Measurements from ENCODE around the gene BTBD9.

BTBD9 gene

DNA sequence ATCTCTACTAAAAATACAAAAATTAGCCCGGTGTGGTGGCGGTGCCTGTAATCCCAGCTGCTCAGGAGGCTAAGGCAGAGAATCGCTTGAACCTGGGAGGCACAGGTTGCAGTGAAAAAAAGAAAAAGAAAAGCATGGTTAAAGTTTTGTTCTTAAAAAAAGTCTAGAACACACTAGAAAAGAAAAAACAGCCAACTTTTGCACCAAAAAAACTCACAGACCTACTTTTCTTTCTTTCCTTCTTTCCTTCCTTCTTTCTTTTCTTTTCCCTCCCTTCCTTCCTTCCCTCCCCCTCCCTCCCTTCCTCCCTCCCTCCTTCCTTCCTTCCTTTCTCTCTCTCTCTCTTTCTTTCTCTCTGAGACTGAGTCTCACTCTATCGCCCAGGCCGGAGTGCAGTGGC, 204.4 kb downstream of the BTBD9 start:
- Histone ChIP-seq H3K23ac (ENCODE audit: low read length in 2 of 2) (no peak overlapping the region), H2BK15ac (ENCODE audit: low read depth, poor library complexity, severe bottlenecking) (no peak overlapping the region), H2AFZ (ENCODE audit: low read depth, low read length) (no peak overlapping the region), H4K91ac (ENCODE audit: low read length) (no peak overlapping the region), H3K4me2 (ENCODE audit: low read length, poor library complexity, severe bottlenecking) (no peak overlapping the region), H3K4ac (ENCODE audit: low read depth in 1 of 2, low read length in 2 of 2) (no peak overlapping the region), H3K27ac (ENCODE audit: low read length, poor library complexity, severe bottlenecking) (no peak overlapping the region), H3K14ac (ENCODE audit: low read length in 2 of 2) (no peak overlapping the region), H3K4me3 (ENCODE audit: insufficient read depth in 1 of 2, low read depth in 1 of 2, low read length in 2 of 2) (no peak overlapping the region), H3K9me3 (ENCODE audit: control insufficient read depth, low read length) (no peaks in the 10 kb centered on the region), H3K4me1 (ENCODE audit: control insufficient read depth, insufficient read depth, low read depth, low read length) (no peaks in the 10 kb centered on the region), H2BK120ac (ENCODE audit: low read depth, low read length) (no peak overlapping the region), H2BK5ac (ENCODE audit: low read depth, low read length, poor library complexity, severe bottlenecking) (no peak overlapping the region), H4K8ac (ENCODE audit: low read length) (no peak overlapping the region), H2AK5ac (ENCODE audit: low read length, severe bottlenecking) (no peak overlapping the region), H3K9ac (ENCODE audit: low read length) (no peak overlapping the region), H3K36me3 (ENCODE audit: control insufficient read depth in 1 of 2, insufficient read depth in 2 of 2, low read depth in 1 of 2, low read length in 2 of 2) (no peaks in the 10 kb centered on the region), H3K18ac (ENCODE audit: low read depth in 1 of 2, low read length in 2 of 2) (no peak overlapping the region), H2BK12ac (ENCODE audit: low read length in 2 of 2) (no peak overlapping the region), H3K27me3 (ENCODE audit: control insufficient read depth in 1 of 2, insufficient read depth in 1 of 2, low read length in 2 of 2) (no peaks in the 10 kb centered on the region), H3K79me1 (replicated peaks; ENCODE audit: low read length, poor library complexity, severe bottlenecking) (peaks cover 2% of the 10 kb centered on the region)
- DNase-seq: no peak
- 94% methylated on average over 2 of the region's 5 CpGs for WGBS

DNA sequence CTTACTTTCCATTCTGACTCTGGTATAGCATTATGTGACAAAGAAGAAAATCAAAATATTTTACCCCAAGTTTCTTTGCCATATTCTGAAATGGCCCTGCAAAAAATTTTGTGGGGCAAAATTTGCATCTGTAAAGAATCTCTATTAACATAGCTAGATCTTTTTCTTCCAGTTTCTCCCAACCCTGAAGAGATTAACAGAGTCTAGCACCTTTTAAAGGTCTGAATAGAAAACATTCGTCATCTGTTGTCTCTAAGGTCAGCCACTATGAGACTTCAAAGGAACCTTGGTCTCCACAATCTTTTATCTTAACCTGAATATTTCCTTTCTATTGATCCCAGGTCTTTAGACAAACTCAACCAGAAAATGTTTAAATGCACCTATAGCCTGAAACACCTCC, 205.7 kb downstream of the BTBD9 start:
- H2AK5ac ChIP-seq (ENCODE audit: low read length, severe bottlenecking): no peak overlapping the region
- no peak overlapping the region for H4K91ac ChIP-seq (ENCODE audit: low read length)
- no peak overlapping the region for H3K9ac ChIP-seq (ENCODE audit: low read length)
- H3K36me3 ChIP-seq (ENCODE audit: control insufficient read depth in 1 of 2, insufficient read depth in 2 of 2, low read depth in 1 of 2, low read length in 2 of 2): no peaks in the 10 kb centered on the region
- H3K4me2 ChIP-seq (ENCODE audit: low read length, poor library complexity, severe bottlenecking): no peak overlapping the region
- peaks cover 2% of the 10 kb centered on the region for H3K79me1 ChIP-seq (replicated peaks; ENCODE audit: low read length, poor library complexity, severe bottlenecking)
- H2BK120ac ChIP-seq (ENCODE audit: low read depth, low read length): no peak overlapping the region
- H3K23ac ChIP-seq (ENCODE audit: low read length in 2 of 2): no peak overlapping the region
- H2BK5ac ChIP-seq (ENCODE audit: low read depth, low read length, poor library complexity, severe bottlenecking): no peak overlapping the region
- no peak overlapping the region for H3K14ac ChIP-seq (ENCODE audit: low read length in 2 of 2)
- 90% methylated on average over 1 of the region's 1 CpG for WGBS
- no peaks in the 10 kb centered on the region for H3K27me3 ChIP-seq (ENCODE audit: control insufficient read depth in 1 of 2, insufficient read depth in 1 of 2, low read length in 2 of 2)
- H4K8ac ChIP-seq (ENCODE audit: low read length): no peak overlapping the region
- DNase-seq: no peak
- H3K4me3 ChIP-seq (ENCODE audit: insufficient read depth in 1 of 2, low read depth in 1 of 2, low read length in 2 of 2): no peak overlapping the region
- no peaks in the 10 kb centered on the region for H3K9me3 ChIP-seq (ENCODE audit: control insufficient read depth, low read length)
- no peak overlapping the region for H2AFZ ChIP-seq (ENCODE audit: low read depth, low read length)
- H3K18ac ChIP-seq (ENCODE audit: low read depth in 1 of 2, low read length in 2 of 2): no peak overlapping the region
- no peak overlapping the region for H2BK15ac ChIP-seq (ENCODE audit: low read depth, poor library complexity, severe bottlenecking)
- H3K4ac ChIP-seq (ENCODE audit: low read depth in 1 of 2, low read length in 2 of 2): no peak overlapping the region
- H3K4me1 ChIP-seq (ENCODE audit: control insufficient read depth, insufficient read depth, low read depth, low read length): no peaks in the 10 kb centered on the region
- no peak overlapping the region for H2BK12ac ChIP-seq (ENCODE audit: low read length in 2 of 2)
- no peak overlapping the region for H3K27ac ChIP-seq (ENCODE audit: low read length, poor library complexity, severe bottlenecking)

DNA sequence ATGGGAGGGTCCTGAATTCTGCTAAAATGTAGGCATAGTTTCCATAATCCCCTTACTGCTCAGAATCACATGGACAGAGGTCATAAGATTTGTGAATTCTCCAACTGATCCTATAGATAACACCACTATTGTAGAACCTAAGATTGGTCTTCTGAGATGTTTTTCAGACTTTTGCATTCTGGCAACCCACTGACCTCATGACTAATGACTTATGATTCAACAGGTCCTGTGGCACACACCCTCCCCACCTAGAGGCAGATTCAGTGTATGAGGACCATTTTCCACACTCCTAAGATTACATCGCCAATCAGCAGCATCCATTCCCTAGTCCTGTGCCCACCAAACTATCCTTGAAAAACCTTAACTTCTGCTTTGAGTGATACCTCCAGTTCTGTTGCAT, 207.2 kb downstream of the BTBD9 start:
- WGBS: 94% methylated on average over 1 of the region's 1 CpG
- H2BK15ac ChIP-seq (ENCODE audit: low read depth, poor library complexity, severe bottlenecking): no peak overlapping the region
- no peaks in the 10 kb centered on the region for H3K4me1 ChIP-seq (ENCODE audit: control insufficient read depth, insufficient read depth, low read depth, low read length)
- no peak overlapping the region for H3K4me3 ChIP-seq (ENCODE audit: insufficient read depth in 1 of 2, low read depth in 1 of 2, low read length in 2 of 2)
- H2AFZ ChIP-seq (ENCODE audit: low read depth, low read length): no peak overlapping the region
- no peak overlapping the region for H2BK5ac ChIP-seq (ENCODE audit: low read depth, low read length, poor library complexity, severe bottlenecking)
- H3K27me3 ChIP-seq (ENCODE audit: control insufficient read depth in 1 of 2, insufficient read depth in 1 of 2, low read length in 2 of 2): no peaks in the 10 kb centered on the region
- H3K79me1 ChIP-seq (replicated peaks; ENCODE audit: low read length, poor library complexity, severe bottlenecking): peaks cover 2% of the 10 kb centered on the region
- H3K4ac ChIP-seq (ENCODE audit: low read depth in 1 of 2, low read length in 2 of 2): no peak overlapping the region
- H3K23ac ChIP-seq (ENCODE audit: low read length in 2 of 2): no peak overlapping the region
- no peak overlapping the region for H3K27ac ChIP-seq (ENCODE audit: low read length, poor library complexity, severe bottlenecking)
- H2AK5ac ChIP-seq (ENCODE audit: low read length, severe bottlenecking): no peak overlapping the region
- no peak overlapping the region for H3K4me2 ChIP-seq (ENCODE audit: low read length, poor library complexity, severe bottlenecking)
- no peaks in the 10 kb centered on the region for H3K36me3 ChIP-seq (ENCODE audit: control insufficient read depth in 1 of 2, insufficient read depth in 2 of 2, low read depth in 1 of 2, low read length in 2 of 2)
- no peak overlapping the region for H3K9ac ChIP-seq (ENCODE audit: low read length)
- no peak overlapping the region for H3K14ac ChIP-seq (ENCODE audit: low read length in 2 of 2)
- no peak overlapping the region for H3K18ac ChIP-seq (ENCODE audit: low read depth in 1 of 2, low read length in 2 of 2)
- no peak overlapping the region for H4K8ac ChIP-seq (ENCODE audit: low read length)
- DNase-seq: no peak
- H3K9me3 ChIP-seq (ENCODE audit: control insufficient read depth, low read length): no peaks in the 10 kb centered on the region
- H4K91ac ChIP-seq (ENCODE audit: low read length): no peak overlapping the region
- no peak overlapping the region for H2BK120ac ChIP-seq (ENCODE audit: low read depth, low read length)
- H2BK12ac ChIP-seq (ENCODE audit: low read length in 2 of 2): no peak overlapping the region

DNA sequence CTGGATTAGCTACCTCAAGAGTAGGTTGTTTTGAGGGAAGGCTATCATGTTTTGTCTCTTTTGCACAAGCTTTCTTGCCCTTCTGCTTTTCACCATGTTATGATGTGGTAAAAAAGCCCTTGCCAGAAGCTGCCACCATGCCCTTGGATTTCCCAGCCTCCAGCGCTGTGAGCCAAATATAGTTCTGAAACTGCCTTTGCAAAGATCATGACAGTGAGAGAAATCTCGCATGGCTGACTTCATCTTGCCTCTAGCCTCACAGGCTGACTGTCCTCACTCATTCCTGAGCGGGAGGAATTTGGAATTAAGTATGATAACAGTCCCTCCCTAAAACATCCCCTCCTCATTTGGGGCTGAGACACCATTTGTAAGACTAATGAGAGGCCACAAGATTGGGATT, 207.7 kb downstream of the BTBD9 start:
- no peak overlapping the region for H3K14ac ChIP-seq (ENCODE audit: low read length in 2 of 2)
- H4K8ac ChIP-seq (ENCODE audit: low read length): no peak overlapping the region
- DNase-seq: no peak
- WGBS: 92% methylated on average over 3 of the region's 3 CpGs
- H3K4me2 ChIP-seq (ENCODE audit: low read length, poor library complexity, severe bottlenecking): no peak overlapping the region
- no peak overlapping the region for H4K91ac ChIP-seq (ENCODE audit: low read length)
- H3K36me3 ChIP-seq (ENCODE audit: control insufficient read depth in 1 of 2, insufficient read depth in 2 of 2, low read depth in 1 of 2, low read length in 2 of 2): no peaks in the 10 kb centered on the region
- H2BK120ac ChIP-seq (ENCODE audit: low read depth, low read length): no peak overlapping the region
- peaks cover 2% of the 10 kb centered on the region for H3K79me1 ChIP-seq (replicated peaks; ENCODE audit: low read length, poor library complexity, severe bottlenecking)
- no peak overlapping the region for H2AFZ ChIP-seq (ENCODE audit: low read depth, low read length)
- H3K27ac ChIP-seq (ENCODE audit: low read length, poor library complexity, severe bottlenecking): no peak overlapping the region
- H3K9me3 ChIP-seq (ENCODE audit: control insufficient read depth, low read length): no peaks in the 10 kb centered on the region
- H3K27me3 ChIP-seq (ENCODE audit: control insufficient read depth in 1 of 2, insufficient read depth in 1 of 2, low read length in 2 of 2): no peaks in the 10 kb centered on the region
- H2BK15ac ChIP-seq (ENCODE audit: low read depth, poor library complexity, severe bottlenecking): no peak overlapping the region
- H3K18ac ChIP-seq (ENCODE audit: low read depth in 1 of 2, low read length in 2 of 2): no peak overlapping the region
- no peak overlapping the region for H3K9ac ChIP-seq (ENCODE audit: low read length)
- no peak overlapping the region for H2AK5ac ChIP-seq (ENCODE audit: low read length, severe bottlenecking)
- H3K23ac ChIP-seq (ENCODE audit: low read length in 2 of 2): no peak overlapping the region
- no peak overlapping the region for H3K4ac ChIP-seq (ENCODE audit: low read depth in 1 of 2, low read length in 2 of 2)
- no peak overlapping the region for H2BK12ac ChIP-seq (ENCODE audit: low read length in 2 of 2)
- H3K4me3 ChIP-seq (ENCODE audit: insufficient read depth in 1 of 2, low read depth in 1 of 2, low read length in 2 of 2): no peak overlapping the region
- no peaks in the 10 kb centered on the region for H3K4me1 ChIP-seq (ENCODE audit: control insufficient read depth, insufficient read depth, low read depth, low read length)
- H2BK5ac ChIP-seq (ENCODE audit: low read depth, low read length, poor library complexity, severe bottlenecking): no peak overlapping the region

Data from mesenchymal stem cell (in vitro differentiated cells and primary cell).